Epithelial cell of proximal tubule (primary cell): ENCODE results near the gene MSLN. TPM values are rescaled to one million over a fixed set of nuclear protein-coding genes. Genes with fewer than 3 reads are reported as not detected.

Experiments used
- DNase-seq: peaks from one replicate; pipeline ENCODE4 v3.0.0-alpha.2; 2011; ENCODE audit warnings: low read depth
- H3K4me3 ChIP-seq: 2 replicates; pipeline ENCODE4 v1.5.1; 2011; ENCODE audit warnings: low read depth, mild to moderate bottlenecking, low read length
- CTCF ChIP-seq: conservative IDR thresholded peaks from 2 replicates; pipeline ENCODE4 v1.5.1; 2012; ENCODE audit warnings: low read depth, mild to moderate bottlenecking, low read length
- total RNA-seq: library from RNA; depleted of rRNA; stranded (reverse); fragments of >200 nt; gene quantifications from 2 replicates; pipeline ENCODE4 v1.2.3, GENCODE V29; 2015

MSLN gene
- total RNA-seq, 1 donor from 2014 or later, result 29.7 TPM

GRCh38 chr16:763369-764183, 3.0 kb downstream of the MSLN start:
- no peak for DNase-seq
- no peak for TF ChIP-seq CTCF
- no peak overlapping the region for H3K4me3 ChIP-seq

DNA sequence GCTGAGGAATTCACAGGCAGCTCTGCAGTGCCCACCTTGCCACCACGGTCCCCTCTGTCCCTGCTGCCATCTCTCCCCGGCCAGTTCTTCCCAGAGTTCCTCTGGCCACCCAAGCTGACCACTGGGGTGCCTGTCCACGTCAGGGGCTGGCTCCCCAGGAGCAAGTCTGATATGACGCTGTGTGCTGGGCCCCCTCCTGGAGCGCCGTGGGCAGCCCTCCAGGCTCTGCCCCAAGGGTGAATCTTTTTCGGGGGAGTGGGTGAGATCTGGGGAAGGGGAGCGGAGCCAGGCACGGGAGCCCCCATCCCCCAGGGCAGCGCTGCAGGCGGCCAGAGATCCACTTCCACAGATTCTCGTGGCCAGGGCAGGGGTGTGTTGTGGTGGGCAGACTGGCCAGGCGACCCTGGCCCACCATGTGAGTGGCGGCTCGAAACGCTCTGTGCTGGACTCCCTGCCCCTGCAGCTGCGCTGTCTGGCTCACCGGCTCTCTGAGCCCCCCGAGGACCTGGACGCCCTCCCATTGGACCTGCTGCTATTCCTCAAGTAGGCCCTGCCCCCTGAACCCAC, 3.7 kb downstream of the MSLN start:
- DNase-seq, result no peak
- H3K4me3 ChIP-seq, result no peak overlapping the region
- no peak for TF ChIP-seq CTCF

GRCh38 chr16:764848-765487, 4.4 kb downstream of the MSLN start:
- DNase-seq, result no peak
- no peak for TF ChIP-seq CTCF
- H3K4me3 ChIP-seq, result no peak overlapping the region

- H3K4me3 ChIP-seq, result no peak overlapping the region
- no peak for DNase-seq
- no peak for TF ChIP-seq CTCF
These were observed 4.9 kb downstream of the MSLN start for GRCh38 chr16:765488-765865.

GRCh38 chr16:766008-766819, 5.7 kb downstream of the MSLN start:
- no peak for TF ChIP-seq CTCF
- H3K4me3 ChIP-seq, result no peak overlapping the region

GRCh38 chr16:766820-767640, 6.5 kb downstream of the MSLN start:
- TF ChIP-seq CTCF, result no peak
- H3K4me3 ChIP-seq, result no peak overlapping the region
- DNase-seq, result no peak

More at GRCh38 chr16:766008-766819, 5.7 kb downstream of the MSLN start:
- DNase-seq, result no peak
